AG04450 (cell line): Measurements from ENCODE around the gene ATAD3C. TPM values are rescaled to one million over a fixed set of nuclear protein-coding genes. Genes with fewer than 3 reads are reported as not detected.

Experiments
- CTCF ChIA-PET: fragments of 300-600, 350-600 bp; formaldehyde crosslinking; extraction: SDS; loops from one replicate; lab custom pipeline; 2022; ENCODE audit warnings: antibody characterized with exemption, inconsistent platforms; lab: Charles Lee
- POLR2A ChIA-PET: fragments of 350-600 bp; formaldehyde crosslinking; extraction: SDS; loops from one replicate; lab custom pipeline; 2021; ENCODE audit warnings: antibody characterized with exemption, inconsistent platforms; lab: Yijun Ruan, JAX
- DNase-seq: peaks from one replicate; pipeline ENCODE4 v3.0.0-alpha.2; 2011; ENCODE audit warnings: low read depth, low spot score
- H3K27ac ChIP-seq: one replicate; pipeline ENCODE4 v1.5.1; 2012; ENCODE audit warnings: low read depth, low read length, control low read depth
- H3K27me3 ChIP-seq: one replicate; pipeline ENCODE4 v1.6.0; 2012; ENCODE audit warnings: low read length; ENCODE audit not compliant: control insufficient read depth, insufficient read depth
- H3K4me3 ChIP-seq: 2 replicates; pipeline ENCODE4 v1.5.1; 2011; ENCODE audit warnings: mild to moderate bottlenecking, low read depth, low read length, control low read depth
- H3K9me3 ChIP-seq: 2 replicates; pipeline ENCODE4 v1.5.1; 2012; ENCODE audit warnings: low read length; ENCODE audit not compliant: control insufficient read depth, insufficient read depth
- CTCF ChIP-seq: IDR thresholded peaks from 2 replicates; pipeline ENCODE4 v1.5.1; 2011; ENCODE audit warnings: low read depth, low read length, control low read depth, inconsistent platforms
- polyA plus RNA-seq: library from polyadenylated mRNA; depleted of rRNA; stranded (reverse); fragments of >200 nt; gene quantifications from 2 replicates; pipeline ENCODE4 v1.2.3, GENCODE V29; 2011

Gene ATAD3C
- polyA plus RNA-seq, 1 experiment: not detected

GRCh38 chr1:1429671-1430073 lies 19.8 kb upstream of the ATAD3C start:
- H3K4me3 ChIP-seq: no peak overlapping the region
- H3K27me3 ChIP-seq: no peaks in the 10 kb centered on the region
- DNase-seq: no peak
- peaks cover 3% of the 10 kb centered on the region; the same call in 1 of the 2 replicates for H3K9me3 ChIP-seq
- H3K27ac ChIP-seq: no peak overlapping the region
- POLR2A ChIA-PET: interaction anchor here (0.7 to 1.7 kb wide), 4 partner anchors 9 to 30 kb away, joined by 3 to 7 read pairs (median 4); partner anchors contain the start of genes ANKRD65, CCNL2 and MRPL20
- no peak for TF ChIP-seq CTCF
- CTCF ChIA-PET: interaction anchor here (0.6 to 2.9 kb wide), 3 partner anchors 11 to 27 kb away, joined by 3 to 13 read pairs (median 4); no protein-coding TSS in a partner anchor

DNA sequence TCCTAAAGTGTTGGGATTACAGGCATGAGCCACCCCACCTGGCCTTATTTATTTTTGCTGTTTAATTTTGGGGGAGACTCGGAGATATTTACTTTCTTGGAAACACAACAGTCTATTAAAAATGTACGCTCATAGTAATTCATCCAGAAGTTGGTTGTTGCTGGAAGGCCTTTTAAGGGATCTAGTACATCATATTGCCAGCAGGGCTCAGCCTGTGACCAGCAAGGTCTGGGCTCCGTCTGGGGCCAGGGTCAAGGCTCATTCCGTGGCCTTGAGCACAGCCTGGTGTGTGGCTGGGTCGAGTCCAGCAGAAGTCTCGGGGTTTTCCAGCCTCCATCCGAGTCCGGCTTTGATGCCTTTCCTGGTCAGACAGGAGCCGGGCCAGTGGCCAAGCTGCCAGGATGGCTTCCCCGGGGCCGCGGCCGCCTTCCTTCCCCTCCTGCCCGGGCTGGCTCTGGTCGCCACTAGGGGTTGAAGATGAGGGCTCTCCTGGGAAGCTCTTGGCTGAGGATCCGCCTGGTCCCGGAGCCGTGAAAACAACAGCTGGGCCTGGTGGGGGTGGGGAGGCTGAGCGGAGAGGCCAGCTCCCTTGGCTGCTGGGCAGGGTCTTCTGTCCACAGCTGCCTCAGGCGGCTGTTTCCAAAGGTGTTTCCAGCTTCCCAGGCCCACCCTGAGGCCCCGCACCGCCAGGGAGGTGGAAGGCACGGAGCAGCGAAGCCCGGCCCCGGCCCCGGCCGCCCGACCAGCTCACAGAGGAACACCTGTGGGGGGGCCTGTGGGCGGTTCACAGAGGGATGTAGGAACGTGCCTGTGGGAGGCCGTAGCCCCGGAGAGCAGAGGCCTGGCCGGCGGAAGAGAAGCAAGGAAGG lies 19.1 kb upstream of the ATAD3C start:
- Histone ChIP-seq H3K27ac (peak overlapping the region; percentile 80), H3K27me3 (no peaks in the 10 kb centered on the region), H3K9me3 (peaks cover 3% of the 10 kb centered on the region; the same call in 1 of the 2 replicates), H3K4me3 (no peak overlapping the region)
- TF ChIP-seq CTCF: peak; percentile 45
- DNase-seq: no peak
- ChIA-PET POLR2A (interaction anchor here (0.7 to 1.7 kb wide), 5 partner anchors 9 to 55 kb away, joined by 3 to 7 read pairs (median 4); partner anchors contain the start of genes ANKRD65, AURKAIP1, CCNL2 and MRPL20), CTCF (interaction anchor here (0.6 to 2.9 kb wide), 3 partner anchors 11 to 428 kb away, joined by 4 to 13 read pairs (median 4); no protein-coding TSS in a partner anchor)

GRCh38 chr1:1430992-1431844 lies 18.3 kb upstream of the ATAD3C start:
- ChIA-PET POLR2A (interaction anchor here (1.2 to 1.7 kb wide), 3 partner anchors 10 to 56 kb away, joined by 4 to 7 read pairs (median 5); partner anchors contain the start of genes ANKRD65, AURKAIP1 and CCNL2), CTCF (interaction anchor here (1.3 to 2.9 kb wide), 2 partner anchors 10 to 29 kb away, joined by 4 to 13 read pairs; no protein-coding TSS in a partner anchor)
- H3K27ac ChIP-seq: peak overlapping the region; percentile 2
- H3K9me3 ChIP-seq: peaks cover 3% of the 10 kb centered on the region; the same call in 1 of the 2 replicates
- H3K27me3 ChIP-seq: no peaks in the 10 kb centered on the region
- no peak overlapping the region for H3K4me3 ChIP-seq
- no peak for DNase-seq
- TF ChIP-seq CTCF: no peak

DNA sequence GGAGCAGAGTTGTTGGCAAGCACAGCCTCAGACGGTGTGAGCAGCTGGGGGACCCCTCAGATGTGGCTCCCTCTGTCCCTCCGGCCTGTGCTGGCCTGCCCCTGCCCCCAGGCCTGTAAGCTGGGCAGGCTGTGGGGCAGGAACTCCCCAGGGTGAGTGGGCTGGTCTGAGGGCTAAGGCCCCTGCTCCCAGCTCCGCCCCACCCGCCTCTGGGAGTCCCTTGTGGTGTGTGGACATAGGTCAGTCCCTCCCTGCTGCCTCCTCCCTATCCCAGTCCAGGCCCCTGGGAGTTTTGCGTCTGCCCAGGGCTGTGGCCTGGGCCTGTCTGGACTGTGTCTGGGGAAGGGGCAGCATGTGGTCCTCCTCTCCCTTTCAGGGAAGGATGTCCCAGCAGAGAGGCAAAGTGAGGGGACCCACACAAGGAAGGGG lies 17.6 kb upstream of the ATAD3C start:
- Histone ChIP-seq H3K27ac (no peak overlapping the region), H3K9me3 (peaks cover 3% of the 10 kb centered on the region; the same call in 1 of the 2 replicates), H3K4me3 (no peak overlapping the region), H3K27me3 (no peaks in the 10 kb centered on the region)
- ChIA-PET CTCF (no interaction called here), POLR2A (no interaction called here)
- DNase-seq: no peak
- no peak for TF ChIP-seq CTCF
